ENCODE results near the gene EME2.
"Not testable (repeated sequence)": the region's sequence is repeated elsewhere in the genome, so short reads cannot be mapped to it uniquely, and the experiment has no call there.

The EME2 gene

GRCh38 chr16:1729445-1729844 lies 43.2 kb upstream of the EME2 start:
- no peak for TF ChIP-seq CTCF (conservative IDR thresholded peaks at IDR 0.05)
- no peak overlapping the region for H3K27ac ChIP-seq

- H3K27ac ChIP-seq, result no peak overlapping the region
- no peak for TF ChIP-seq CTCF (conservative IDR thresholded peaks at IDR 0.05)
Observed at GRCh38 chr16:1731073-1731472, 41.5 kb upstream of the EME2 start.

DNA sequence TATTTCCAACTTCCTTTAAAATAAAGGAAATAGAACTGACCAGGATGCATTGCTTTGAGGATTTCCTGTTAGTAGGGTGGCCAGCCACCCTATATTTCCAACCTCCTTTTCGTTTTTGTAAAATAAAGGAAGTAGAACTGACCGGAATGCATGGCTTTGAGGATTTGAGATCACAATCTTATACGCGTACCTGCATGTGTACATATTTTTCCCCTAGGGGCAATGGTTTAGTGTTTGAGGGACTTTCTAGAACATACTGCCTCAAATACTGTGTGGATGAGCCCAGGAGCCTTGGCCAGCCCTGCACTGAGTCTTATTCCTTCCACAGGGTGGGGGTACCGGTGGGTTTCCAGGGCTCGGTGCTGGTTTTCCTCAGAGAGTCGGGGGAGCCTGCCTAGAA lies 41.0 kb upstream of the EME2 start:
- no peak for TF ChIP-seq CTCF (conservative IDR thresholded peaks at IDR 0.05)
- H3K27ac ChIP-seq, result no peak overlapping the region

GRCh38 chr16:1732071-1732470 lies 40.5 kb upstream of the EME2 start:
- H3K27ac ChIP-seq, result no peak overlapping the region
- TF ChIP-seq CTCF (conservative IDR thresholded peaks at IDR 0.05), result no peak

GRCh38 chr16:1732551-1732987 lies 40.0 kb upstream of the EME2 start:
- H3K27ac ChIP-seq, result not testable (repeated sequence)

GRCh38 chr16:1734123-1734522 lies 38.5 kb upstream of the EME2 start:
- no peak for TF ChIP-seq CTCF (conservative IDR thresholded peaks at IDR 0.05)
- no peak overlapping the region for H3K27ac ChIP-seq

DNA sequence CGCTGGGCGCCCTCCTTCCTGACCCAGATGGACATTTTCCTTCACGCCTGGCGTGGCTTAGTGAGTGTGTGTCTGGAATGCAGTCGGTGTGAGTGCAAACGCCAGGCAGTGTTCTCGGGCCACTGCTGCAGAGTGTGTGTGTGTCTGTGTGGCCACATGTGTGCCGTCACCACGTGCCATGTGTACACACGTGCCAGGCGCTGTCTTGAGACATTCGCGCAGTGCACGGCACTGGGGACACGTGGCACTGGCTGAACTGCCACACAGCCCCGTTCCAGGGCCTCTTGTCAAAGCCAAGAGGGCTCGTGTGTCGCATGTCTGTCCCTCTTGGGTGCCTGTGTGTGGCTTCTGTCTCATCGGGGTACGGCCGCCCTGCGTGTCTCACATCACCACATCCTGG lies 37.8 kb upstream of the EME2 start:
- H3K27ac ChIP-seq, result no peak overlapping the region
- TF ChIP-seq CTCF (conservative IDR thresholded peaks at IDR 0.05), result no peak

- H3K27ac ChIP-seq, result no peak overlapping the region
- no peak for TF ChIP-seq CTCF (conservative IDR thresholded peaks at IDR 0.05)
Observed at GRCh38 chr16:1740234-1740633, 32.4 kb upstream of the EME2 start.
